Measurements from ENCODE around the gene LRRC47.

DNA sequence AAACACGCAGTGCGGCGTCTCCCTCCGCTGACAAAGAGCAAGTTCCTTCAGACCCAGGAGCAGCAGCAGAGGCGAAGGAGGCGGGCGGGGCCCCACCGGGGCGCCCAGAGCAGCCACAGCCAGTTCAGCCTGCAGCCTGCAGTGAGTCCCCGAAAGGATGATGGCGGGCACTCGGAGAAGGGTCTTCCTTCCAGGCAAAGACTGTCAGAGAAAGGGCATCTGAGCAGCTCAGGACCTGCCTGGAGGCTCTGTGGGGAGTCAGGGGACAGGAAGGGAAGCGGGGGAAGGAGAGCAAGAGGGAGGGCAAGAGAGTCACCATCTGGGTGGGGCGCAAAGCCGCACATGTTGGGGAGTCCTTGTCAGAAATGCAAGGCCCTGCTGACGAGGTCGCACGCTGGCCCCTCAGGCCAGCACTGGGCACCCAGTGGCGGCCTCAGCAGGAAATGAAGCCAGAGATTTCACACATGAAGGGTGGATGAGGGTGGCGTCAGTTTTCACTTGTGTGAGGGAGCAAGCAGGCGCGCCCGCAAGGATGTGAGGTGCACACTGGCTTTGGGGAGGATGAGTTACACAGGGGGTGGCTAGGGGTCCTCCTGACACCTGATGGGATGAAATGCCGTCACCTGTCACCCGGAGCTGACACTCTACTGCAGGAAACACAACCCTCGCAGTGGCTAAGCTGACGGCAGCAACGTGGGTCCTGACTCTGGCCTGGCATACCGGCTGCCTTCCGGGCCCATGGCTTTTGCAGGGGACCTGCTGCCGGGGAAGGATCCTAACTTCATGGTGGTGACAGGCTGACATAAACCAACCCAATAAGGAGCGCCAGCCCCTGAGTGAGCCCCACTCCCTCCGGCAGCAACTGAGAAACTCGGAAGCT is 6.6 kb downstream of the LRRC47 start:
- TF ChIP-seq, protein P1, sequence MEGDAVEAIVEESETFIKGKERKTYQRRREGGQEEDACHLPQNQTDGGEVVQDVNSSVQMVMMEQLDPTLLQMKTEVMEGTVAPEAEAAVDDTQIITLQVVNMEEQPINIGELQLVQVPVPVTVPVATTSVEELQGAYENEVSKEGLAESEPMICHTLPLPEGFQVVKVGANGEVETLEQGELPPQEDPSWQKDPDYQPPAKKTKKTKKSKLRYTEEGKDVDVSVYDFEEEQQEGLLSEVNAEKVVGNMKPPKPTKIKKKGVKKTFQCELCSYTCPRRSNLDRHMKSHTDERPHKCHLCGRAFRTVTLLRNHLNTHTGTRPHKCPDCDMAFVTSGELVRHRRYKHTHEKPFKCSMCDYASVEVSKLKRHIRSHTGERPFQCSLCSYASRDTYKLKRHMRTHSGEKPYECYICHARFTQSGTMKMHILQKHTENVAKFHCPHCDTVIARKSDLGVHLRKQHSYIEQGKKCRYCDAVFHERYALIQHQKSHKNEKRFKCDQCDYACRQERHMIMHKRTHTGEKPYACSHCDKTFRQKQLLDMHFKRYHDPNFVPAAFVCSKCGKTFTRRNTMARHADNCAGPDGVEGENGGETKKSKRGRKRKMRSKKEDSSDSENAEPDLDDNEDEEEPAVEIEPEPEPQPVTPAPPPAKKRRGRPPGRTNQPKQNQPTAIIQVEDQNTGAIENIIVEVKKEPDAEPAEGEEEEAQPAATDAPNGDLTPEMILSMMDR (IDR thresholded peaks at IDR 0.05) = no peak
- TF ChIP-seq POLR2A (IDR thresholded peaks at IDR 0.05) (no peak), POLR2AphosphoS5 (IDR thresholded peaks at IDR 0.05) (no peak)

All from stomach (tissue), 4 donors.